ENCODE measurements around the gene FILIP1L. TPM values are rescaled to one million over a fixed set of nuclear protein-coding genes. Genes with fewer than 3 reads are reported as not detected.
"Not testable (repeated sequence)": the region's sequence is repeated elsewhere in the genome, so short reads cannot be mapped to it uniquely, and the experiment has no call there.

The FILIP1L gene
- total RNA-seq, 1 experiment from 2014 or later = 15.5 TPM

- POLR2A ChIA-PET = no interaction called here
- no peaks in the 10 kb centered on the region for H3K27me3 ChIP-seq (replicated peaks; ENCODE audit: control insufficient read depth, insufficient read depth, low read length)
Measured at GRCh38 chr3:100098784-100099070, 15.6 kb downstream of the FILIP1L start.

GRCh38 chr3:100097919-100098783, 16.1 kb downstream of the FILIP1L start:
- H3K4me1 ChIP-seq = peaks cover 44% of the 10 kb centered on the region
- Mint-ChIP-seq H3K4me1 (ENCODE audit: low read depth, unreplicated experiment) (peaks cover 34% of the 10 kb centered on the region), H3K36me3 (ENCODE audit: insufficient read depth, unreplicated experiment) (no peaks in the 10 kb centered on the region), H3K27me3 (ENCODE audit: insufficient read depth, unreplicated experiment) (no peaks in the 10 kb centered on the region), H3K27ac (ENCODE audit: unreplicated experiment) (peak overlapping the region; percentile 25), H3K4me3 (ENCODE audit: unreplicated experiment) (peak overlapping the region; percentile 36), H3K9me3 (ENCODE audit: unreplicated experiment) (peaks cover 28% of the 10 kb centered on the region)
- no peak for TF ChIP-seq CTCF (IDR thresholded peaks at IDR 0.05; ENCODE audit: insufficient read depth in 1 of 2, low read depth in 1 of 2, low read length in 1 of 2, severe bottlenecking in 1 of 2, unreplicated experiment in 1 of 2)
- ChIA-PET CTCF (no interaction called here), POLR2A (interaction anchor here (1.0 to 1.4 kb wide), 2 partner anchors 18 to 73 kb away, joined by 3 read pairs; no protein-coding TSS in a partner anchor)
- intact Hi-C loops (cut with micrococcal nuclease; ENCODE audit: unreplicated experiment) = loop anchor here (1.0 kb wide), 2 partner anchors 17 to 22 kb away; no protein-coding TSS in a partner anchor
- H3K27me3 ChIP-seq (replicated peaks; ENCODE audit: control insufficient read depth, insufficient read depth, low read length) = no peaks in the 10 kb centered on the region
- no peak overlapping the region for H3K4me3 ChIP-seq (ENCODE audit: low read depth, low read length)
- H3K9me3 ChIP-seq = no peaks in the 10 kb centered on the region
- no peaks in the 10 kb centered on the region for H3K36me3 ChIP-seq (ENCODE audit: control insufficient read depth, insufficient read depth, low read length)
- peak; percentile 74 to 82 for DNase-seq
- BruUV-seq (replicated peaks) = no TSS peak

More at GRCh38 chr3:100098784-100099070, 15.6 kb downstream of the FILIP1L start:
- Mint-ChIP-seq H3K27me3 (ENCODE audit: insufficient read depth, unreplicated experiment) (no peaks in the 10 kb centered on the region), H3K9me3 (ENCODE audit: unreplicated experiment) (peaks cover 28% of the 10 kb centered on the region), H3K4me1 (ENCODE audit: low read depth, unreplicated experiment) (peaks cover 34% of the 10 kb centered on the region), H3K27ac (ENCODE audit: unreplicated experiment) (peak overlapping the region; percentile 25), H3K4me3 (ENCODE audit: unreplicated experiment) (peak overlapping the region; percentile 36), H3K36me3 (ENCODE audit: insufficient read depth, unreplicated experiment) (no peaks in the 10 kb centered on the region)
- CTCF ChIA-PET = no interaction called here
- H3K9me3 ChIP-seq = no peaks in the 10 kb centered on the region
- peaks cover 44% of the 10 kb centered on the region for H3K4me1 ChIP-seq
- no peak for TF ChIP-seq CTCF (IDR thresholded peaks at IDR 0.05; ENCODE audit: insufficient read depth in 1 of 2, low read depth in 1 of 2, low read length in 1 of 2, severe bottlenecking in 1 of 2, unreplicated experiment in 1 of 2)
- DNase-seq = no peak
- H3K4me3 ChIP-seq (ENCODE audit: low read depth, low read length) = no peak overlapping the region
- no TSS peak for BruUV-seq (replicated peaks)
- intact Hi-C loops (cut with micrococcal nuclease; ENCODE audit: unreplicated experiment) = loop anchor here (1.0 kb wide), 2 partner anchors 17 to 22 kb away; no protein-coding TSS in a partner anchor
- H3K36me3 ChIP-seq (ENCODE audit: control insufficient read depth, insufficient read depth, low read length) = no peaks in the 10 kb centered on the region

- ChIA-PET CTCF (no interaction called here), POLR2A (no interaction called here)
- DNase-seq = no peak
- peaks cover 41% of the 10 kb centered on the region for H3K4me1 Mint-ChIP-seq (ENCODE audit: low read depth, unreplicated experiment)
- BruUV-seq (replicated peaks) = no TSS peak
- intact Hi-C loops (cut with micrococcal nuclease; ENCODE audit: unreplicated experiment) = no loop called here
- peaks cover 54% of the 10 kb centered on the region for H3K4me1 ChIP-seq
- no peak overlapping the region for H3K4me3 ChIP-seq (ENCODE audit: low read depth, low read length)
- H3K4me3 Mint-ChIP-seq (ENCODE audit: unreplicated experiment) = no peak overlapping the region
- H3K36me3 Mint-ChIP-seq (ENCODE audit: insufficient read depth, unreplicated experiment) = no peaks in the 10 kb centered on the region
- no peaks in the 10 kb centered on the region for H3K9me3 ChIP-seq
- no peak for TF ChIP-seq CTCF (IDR thresholded peaks at IDR 0.05; ENCODE audit: insufficient read depth in 1 of 2, low read depth in 1 of 2, low read length in 1 of 2, severe bottlenecking in 1 of 2, unreplicated experiment in 1 of 2)
- H3K9me3 Mint-ChIP-seq (ENCODE audit: unreplicated experiment) = peaks cover 28% of the 10 kb centered on the region
- H3K27me3 Mint-ChIP-seq (ENCODE audit: insufficient read depth, unreplicated experiment) = no peaks in the 10 kb centered on the region
- H3K27me3 ChIP-seq (replicated peaks; ENCODE audit: control insufficient read depth, insufficient read depth, low read length) = no peaks in the 10 kb centered on the region
- H3K27ac Mint-ChIP-seq (ENCODE audit: unreplicated experiment) = no peak overlapping the region
- H3K36me3 ChIP-seq (ENCODE audit: control insufficient read depth, insufficient read depth, low read length) = no peaks in the 10 kb centered on the region
Measured at GRCh38 chr3:100096866-100097265, 17.4 kb downstream of the FILIP1L start.

- H3K9me3 Mint-ChIP-seq (ENCODE audit: unreplicated experiment) = peaks cover 28% of the 10 kb centered on the region
- intact Hi-C loops (cut with micrococcal nuclease; ENCODE audit: unreplicated experiment); H3K9me3 ChIP-seq; H3K4me3 Mint-ChIP-seq (ENCODE audit: unreplicated experiment); CTCF ChIA-PET; H3K27me3 ChIP-seq (replicated peaks; ENCODE audit: control insufficient read depth, insufficient read depth, low read length); H3K27ac Mint-ChIP-seq (ENCODE audit: unreplicated experiment); H3K27me3 Mint-ChIP-seq (ENCODE audit: insufficient read depth, unreplicated experiment); H3K36me3 ChIP-seq (ENCODE audit: control insufficient read depth, insufficient read depth, low read length); POLR2A ChIA-PET; BruUV-seq (replicated peaks); H3K36me3 Mint-ChIP-seq (ENCODE audit: insufficient read depth, unreplicated experiment); DNase-seq; H3K4me3 ChIP-seq (ENCODE audit: low read depth, low read length): not testable (repeated sequence)
- H3K4me1 ChIP-seq = peaks cover 60% of the 10 kb centered on the region
- peaks cover 41% of the 10 kb centered on the region for H3K4me1 Mint-ChIP-seq (ENCODE audit: low read depth, unreplicated experiment)
Measured at GRCh38 chr3:100096286-100096685, 18.0 kb downstream of the FILIP1L start.
